Measurements from ENCODE around the gene KCTD7.
"Not testable (repeated sequence)": the region's sequence is repeated elsewhere in the genome, so short reads cannot be mapped to it uniquely, and the experiment has no call there.

KCTD7 gene

GRCh38 chr7:66687186-66687585 is 58.5 kb downstream of the KCTD7 start:
- no peaks in the 10 kb centered on the region for H3K27me3 ChIP-seq (ENCODE audit: control insufficient read depth, insufficient read depth, low read length)
- no peaks in the 10 kb centered on the region for H3K9me3 ChIP-seq (ENCODE audit: control insufficient read depth, low read length)
- no peak for TF ChIP-seq CTCF (IDR thresholded peaks at IDR 0.05)
- H3K27ac ChIP-seq: no peak overlapping the region
- peaks cover 9% of the 10 kb centered on the region for H3K79me2 ChIP-seq
- no peak overlapping the region for H3K4me2 ChIP-seq (ENCODE audit: low read length)
- no peak overlapping the region for H2AFZ ChIP-seq
- no peaks in the 10 kb centered on the region for H3K4me1 ChIP-seq
- H3K4me3 ChIP-seq (ENCODE audit: low read depth, low read length): no peak overlapping the region
- no peak overlapping the region for H3K9ac ChIP-seq
- H3K36me3 ChIP-seq (ENCODE audit: control insufficient read depth, insufficient read depth, low read length): no peaks in the 10 kb centered on the region

DNA sequence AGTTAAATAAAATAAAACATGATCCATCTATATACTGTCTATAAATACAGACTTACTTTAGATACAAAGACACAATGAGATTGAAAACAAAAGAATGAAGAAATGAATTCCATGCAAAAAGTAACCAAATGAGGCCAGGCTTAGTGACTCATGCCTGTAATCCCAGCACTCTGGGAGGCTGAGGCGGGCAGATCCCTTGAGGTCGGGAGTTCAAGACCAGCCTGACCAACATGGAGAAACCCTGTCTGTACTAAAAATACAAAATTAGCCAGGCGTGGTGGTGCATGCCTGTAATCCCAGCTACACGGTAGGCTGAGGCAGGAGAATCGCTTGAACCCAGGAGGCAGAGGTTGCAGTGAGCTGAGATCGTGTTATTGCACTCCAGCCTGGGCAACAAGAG is 59.0 kb downstream of the KCTD7 start:
- not testable (repeated sequence) for H3K27ac ChIP-seq; H3K4me1 ChIP-seq; H3K9ac ChIP-seq; H3K36me3 ChIP-seq (ENCODE audit: control insufficient read depth, insufficient read depth, low read length); H2AFZ ChIP-seq; H3K27me3 ChIP-seq (ENCODE audit: control insufficient read depth, insufficient read depth, low read length); H3K79me2 ChIP-seq; H3K4me3 ChIP-seq (ENCODE audit: low read depth, low read length); H3K4me2 ChIP-seq (ENCODE audit: low read length); H3K9me3 ChIP-seq (ENCODE audit: control insufficient read depth, low read length)

DNA sequence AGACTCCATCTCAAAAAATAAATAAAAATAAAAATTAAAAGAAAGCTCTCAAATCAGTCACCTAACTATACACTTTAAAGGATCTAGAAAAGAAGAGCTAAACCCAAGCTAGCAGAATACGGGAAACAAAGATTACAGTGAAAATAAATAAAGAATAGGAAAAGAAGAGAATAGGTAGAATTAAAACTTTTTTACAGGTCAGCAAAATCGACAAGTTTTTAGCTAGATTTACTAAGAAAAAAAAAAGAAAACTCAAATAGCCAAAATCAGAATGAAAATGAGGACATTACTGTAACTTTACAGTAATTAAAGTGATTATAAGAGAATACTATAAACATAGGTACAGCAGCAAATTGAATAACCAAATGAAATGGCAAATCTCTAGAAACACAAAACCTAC is 60.4 kb downstream of the KCTD7 start:
- H3K27me3 ChIP-seq (ENCODE audit: control insufficient read depth, insufficient read depth, low read length): no peaks in the 10 kb centered on the region
- TF ChIP-seq CTCF (IDR thresholded peaks at IDR 0.05): no peak
- H3K79me2 ChIP-seq: peaks cover 4% of the 10 kb centered on the region
- no peak overlapping the region for H3K27ac ChIP-seq
- H3K4me2 ChIP-seq (ENCODE audit: low read length): no peak overlapping the region
- no peaks in the 10 kb centered on the region for H3K9me3 ChIP-seq (ENCODE audit: control insufficient read depth, low read length)
- no peak overlapping the region for H3K4me3 ChIP-seq (ENCODE audit: low read depth, low read length)
- no peak overlapping the region for H2AFZ ChIP-seq
- no peaks in the 10 kb centered on the region for H3K36me3 ChIP-seq (ENCODE audit: control insufficient read depth, insufficient read depth, low read length)
- no peak overlapping the region for H3K9ac ChIP-seq
- no peaks in the 10 kb centered on the region for H3K4me1 ChIP-seq

DNA sequence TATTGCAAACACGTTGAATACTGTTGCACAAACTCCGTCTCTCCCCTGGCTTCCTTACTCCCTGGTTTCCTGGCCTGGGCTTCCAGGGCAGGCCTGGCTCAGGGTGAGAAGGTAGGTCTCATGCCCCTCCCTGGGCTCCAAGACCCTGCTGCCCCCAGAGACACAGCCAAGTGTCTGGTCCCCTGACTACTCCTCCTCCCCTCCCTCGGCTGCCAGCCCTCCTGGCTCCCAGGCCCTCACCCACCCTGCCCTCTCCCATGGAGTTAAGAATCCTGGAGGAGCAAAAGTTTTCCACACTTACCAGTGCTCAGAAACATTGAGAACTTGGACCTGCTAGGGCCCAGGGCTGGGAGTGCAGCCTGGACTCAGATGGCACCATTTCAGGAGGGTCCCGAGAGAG is 64.7 kb downstream of the KCTD7 start:
- H3K4me2 ChIP-seq (ENCODE audit: low read length): no peak overlapping the region
- H3K9ac ChIP-seq: no peak overlapping the region
- no peak for TF ChIP-seq CTCF (IDR thresholded peaks at IDR 0.05)
- H3K4me1 ChIP-seq: no peaks in the 10 kb centered on the region
- no peak overlapping the region for H3K4me3 ChIP-seq (ENCODE audit: low read depth, low read length)
- H3K36me3 ChIP-seq (ENCODE audit: control insufficient read depth, insufficient read depth, low read length): no peaks in the 10 kb centered on the region
- no peak overlapping the region for H3K27ac ChIP-seq
- H2AFZ ChIP-seq: no peak overlapping the region
- no peaks in the 10 kb centered on the region for H3K27me3 ChIP-seq (ENCODE audit: control insufficient read depth, insufficient read depth, low read length)
- peaks cover under 1% of the 10 kb centered on the region for H3K79me2 ChIP-seq
- no peaks in the 10 kb centered on the region for H3K9me3 ChIP-seq (ENCODE audit: control insufficient read depth, low read length)

All from parathyroid adenoma (tissue), 2 donors.